Activated CD4-positive, alpha-beta memory T cell treated with anti-CD3 and anti-CD28 coated beads, Interleukin-2, amount 10 ng/mL, durations not matched to agents 7 days and 5 days (primary cell): Measurements from ENCODE around the gene ZBED1. TPM values are rescaled to one million over a fixed set of nuclear protein-coding genes. Genes with fewer than 3 reads are reported as not detected.

ENCODE experiments used
- CTCF ChIA-PET: fragments of 350-600 bp; sonication (Branson Sonifier 250); formaldehyde crosslinking; loops from one replicate; lab custom pipeline; 2021; ENCODE audit warnings: antibody characterized with exemption, inconsistent platforms; lab: Charles Lee
- POLR2A ChIA-PET: fragments of 350-600 bp; sonication (Branson Sonifier 250); formaldehyde crosslinking; loops from one replicate; lab custom pipeline; 2021; ENCODE audit warnings: antibody characterized with exemption; lab: Charles Lee
- DNase-seq: peaks from one replicate; pipeline ENCODE4 v3.0.0-alpha.2; 2020
- H3K27ac Mint-ChIP-seq: one replicate; pipeline ENCODE4 v1.8.0; 2021; ENCODE audit warnings: mild to moderate bottlenecking, mixed read lengths
- H3K27me3 Mint-ChIP-seq: one replicate; pipeline ENCODE4 v1.8.0; 2021; ENCODE audit warnings: mixed read lengths
- H3K36me3 Mint-ChIP-seq: one replicate; pipeline ENCODE4 v1.8.0; 2021; ENCODE audit warnings: low read depth, mixed read lengths
- H3K4me1 Mint-ChIP-seq: one replicate; pipeline ENCODE4 v1.8.0; 2021; ENCODE audit warnings: mixed read lengths
- H3K4me3 Mint-ChIP-seq: one replicate; pipeline ENCODE4 v1.8.0; 2021; ENCODE audit warnings: mild to moderate bottlenecking, mixed read lengths
- H3K9me3 Mint-ChIP-seq: one replicate; pipeline ENCODE4 v1.8.0; 2021; ENCODE audit warnings: mixed read lengths
- total RNA-seq, 2 experiments: library from RNA; stranded (reverse); gene quantifications; one replicate each; pipeline ENCODE4 v1.2.3, GENCODE V29; 2021

ZBED1 gene
- total RNA-seq, 2 experiments from 2014 or later: 29.6 to 31.0 TPM

DNA sequence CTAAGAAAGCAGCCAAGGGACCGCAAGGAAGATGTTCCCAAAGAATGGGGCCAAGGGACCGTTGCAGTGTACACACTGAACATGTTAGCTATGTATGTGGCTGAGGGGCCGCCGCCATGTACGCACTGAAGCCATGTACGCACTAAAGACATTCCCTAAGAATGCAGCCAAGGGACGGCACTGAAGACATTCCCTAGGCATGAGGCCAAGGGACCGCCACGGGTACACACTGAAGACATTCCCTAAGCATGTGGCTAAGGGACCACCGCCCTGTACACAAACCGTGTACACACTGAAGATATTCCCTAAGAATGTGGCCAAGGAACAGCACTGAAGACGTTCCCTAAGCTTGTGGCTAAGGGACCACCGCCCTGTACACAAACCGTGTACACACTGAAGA is 54.0 kb downstream of the ZBED1 start:
- Mint-ChIP-seq H3K4me1 (no peaks in the 10 kb centered on the region), H3K27ac (no peak overlapping the region), H3K36me3 (peaks cover 8% of the 10 kb centered on the region), H3K9me3 (no peaks in the 10 kb centered on the region), H3K27me3 (no peaks in the 10 kb centered on the region), H3K4me3 (no peak overlapping the region)
- no peak for DNase-seq
- ChIA-PET POLR2A (no interaction called here), CTCF (no interaction called here)

GRCh38 chrX:2445662-2446623 is 54.8 kb downstream of the ZBED1 start:
- ChIA-PET CTCF (no interaction called here), POLR2A (no interaction called here)
- Mint-ChIP-seq H3K27ac (no peak overlapping the region), H3K27me3 (no peaks in the 10 kb centered on the region), H3K9me3 (no peaks in the 10 kb centered on the region), H3K4me1 (no peaks in the 10 kb centered on the region), H3K36me3 (peaks cover 10% of the 10 kb centered on the region), H3K4me3 (no peak overlapping the region)
- no peak for DNase-seq

GRCh38 chrX:2442694-2443093 is 58.1 kb downstream of the ZBED1 start:
- peaks cover 22% of the 10 kb centered on the region for H3K36me3 Mint-ChIP-seq
- ChIA-PET POLR2A (no interaction called here), CTCF (no interaction called here)
- no peaks in the 10 kb centered on the region for H3K9me3 Mint-ChIP-seq
- no peaks in the 10 kb centered on the region for H3K27me3 Mint-ChIP-seq
- no peaks in the 10 kb centered on the region for H3K4me1 Mint-ChIP-seq
- H3K27ac Mint-ChIP-seq: no peak overlapping the region
- no peak for DNase-seq
- H3K4me3 Mint-ChIP-seq: no peak overlapping the region

- H3K27ac Mint-ChIP-seq: no peak overlapping the region
- CTCF ChIA-PET: no interaction called here
- DNase-seq: no peak
- H3K4me1 Mint-ChIP-seq: no peaks in the 10 kb centered on the region
- no peaks in the 10 kb centered on the region for H3K27me3 Mint-ChIP-seq
- no peak overlapping the region for H3K4me3 Mint-ChIP-seq
- peaks cover 21% of the 10 kb centered on the region for H3K36me3 Mint-ChIP-seq
- POLR2A ChIA-PET: no interaction called here
- H3K9me3 Mint-ChIP-seq: no peaks in the 10 kb centered on the region
Observed at GRCh38 chrX:2441466-2441865, 59.3 kb downstream of the ZBED1 start.

GRCh38 chrX:2439613-2440012 is 61.2 kb downstream of the ZBED1 start:
- Mint-ChIP-seq H3K4me1 (no peaks in the 10 kb centered on the region), H3K27ac (no peak overlapping the region), H3K27me3 (no peaks in the 10 kb centered on the region), H3K9me3 (no peaks in the 10 kb centered on the region), H3K4me3 (no peak overlapping the region), H3K36me3 (peaks cover 21% of the 10 kb centered on the region)
- POLR2A ChIA-PET: no interaction called here
- DNase-seq: no peak
- CTCF ChIA-PET: no interaction called here

Other genes starting within 250 kb of the ZBED1 start
- 10 to 100 TPM; 21.1 to 23.7 TPM for gene DHRSX, start within 50 bp of the ZBED1 start, total RNA-seq
- 100 to 1,000 TPM; 389 to 410 TPM for gene CD99, start 190.3 kb upstream of the ZBED1 start, total RNA-seq